ENCODE data around the gene ZNF217. TPM values are rescaled to one million over a fixed set of nuclear protein-coding genes. Genes with fewer than 3 reads are reported as not detected.
"Not testable (repeated sequence)": the region's sequence is repeated elsewhere in the genome, so short reads cannot be mapped to it uniquely, and the experiment has no call there.

Gene ZNF217
- total RNA-seq, 2 experiments from 2014 or later, result 83.5 to 87.4 TPM

- H3K9me3 ChIP-seq (ENCODE audit: control insufficient read depth in 1 of 2, insufficient read depth in 1 of 2, low read length in 2 of 2), result no peaks in the 10 kb centered on the region
- peaks cover 90% of the 10 kb centered on the region for H3K4me1 Mint-ChIP-seq (ENCODE audit: low read depth)
- peak overlapping the region; percentile 30 for H3K4me3 ChIP-seq (ENCODE audit: low read length)
- POLR2A ChIA-PET, result interaction anchor here (0.7 to 1.8 kb wide), 2 partner anchors 23 to 36 kb away, joined by 3 to 5 read pairs; no protein-coding TSS in a partner anchor
- H3K27ac Mint-ChIP-seq, result peak overlapping the region; percentile 100
- H3K4me3 Mint-ChIP-seq, result peak overlapping the region; percentile 79
- no peak for ATAC-seq (ENCODE audit: poor library complexity)
- H3K36me3 ChIP-seq (ENCODE audit: insufficient read depth, low read length), result peaks cover 13% of the 10 kb centered on the region
- H3K9me3 Mint-ChIP-seq, result no peaks in the 10 kb centered on the region
- CTCF ChIA-PET, result interaction anchor here (1.0 to 1.4 kb wide), 2 partner anchors 16 to 329 kb away, joined by 3 to 4 read pairs; no protein-coding TSS in a partner anchor
- H3K4me1 ChIP-seq (ENCODE audit: insufficient read depth, low read length), result peaks cover 30% of the 10 kb centered on the region
- H3K27me3 Mint-ChIP-seq, result no peaks in the 10 kb centered on the region
- peaks cover 30% of the 10 kb centered on the region for H3K36me3 Mint-ChIP-seq (ENCODE audit: low read depth)
- TF ChIP-seq CTCF (IDR thresholded peaks at IDR 0.05), result no peak
- H3K27ac ChIP-seq (ENCODE audit: low read depth in 1 of 2, low read length in 2 of 2), result peak overlapping the region; percentile 19 to 46
- intact Hi-C loops (cut with DNase I, micrococcal nuclease), result no loop called here
- peak in 2 of 14 experiments; percentile 5 to 17 for DNase-seq
- H3K27me3 ChIP-seq (ENCODE audit: control insufficient read depth in 1 of 2, insufficient read depth in 2 of 2, low read length in 2 of 2), result no peaks in the 10 kb centered on the region
Observed at GRCh38 chr20:53586640-53587039, 7.0 kb downstream of the ZNF217 start.

- Mint-ChIP-seq H3K36me3 (ENCODE audit: low read depth) (peaks cover 32% of the 10 kb centered on the region), H3K4me1 (ENCODE audit: low read depth) (peaks cover 89% of the 10 kb centered on the region), H3K27ac (peak overlapping the region; percentile 100), H3K4me3 (peak overlapping the region; percentile 79)
- H3K27me3 ChIP-seq (ENCODE audit: control insufficient read depth in 1 of 2, insufficient read depth in 2 of 2, low read length in 2 of 2); H3K9me3 Mint-ChIP-seq; intact Hi-C loops (cut with DNase I, micrococcal nuclease); H3K27me3 Mint-ChIP-seq; ATAC-seq (ENCODE audit: poor library complexity); H3K9me3 ChIP-seq (ENCODE audit: control insufficient read depth in 1 of 2, insufficient read depth in 1 of 2, low read length in 2 of 2): not testable (repeated sequence)
- POLR2A ChIA-PET, result interaction anchor here (0.7 to 1.8 kb wide), 3 partner anchors 24 to 57 kb away, joined by 3 to 5 read pairs (median 3); no protein-coding TSS in a partner anchor
- CTCF ChIA-PET, result interaction anchor here (1.0 to 1.4 kb wide), 3 partner anchors 16 to 330 kb away, joined by 3 to 4 read pairs (median 4); no protein-coding TSS in a partner anchor
- Histone ChIP-seq H3K36me3 (ENCODE audit: insufficient read depth, low read length) (peaks cover 21% of the 10 kb centered on the region), H3K27ac (ENCODE audit: low read depth in 1 of 2, low read length in 2 of 2) (peak overlapping the region in 1 of 2 donors; percentile 68), H3K4me3 (ENCODE audit: low read length) (peak overlapping the region; percentile 30), H3K4me1 (ENCODE audit: insufficient read depth, low read length) (peaks cover 37% of the 10 kb centered on the region)
- peak in 2 of 14 experiments; percentile 14 to 47 for DNase-seq
Observed at GRCh38 chr20:53585910-53586309, 7.7 kb downstream of the ZNF217 start.

- ATAC-seq (ENCODE audit: poor library complexity); H3K27me3 Mint-ChIP-seq; H3K9me3 Mint-ChIP-seq; H3K27me3 ChIP-seq (ENCODE audit: control insufficient read depth in 1 of 2, insufficient read depth in 2 of 2, low read length in 2 of 2); H3K9me3 ChIP-seq (ENCODE audit: control insufficient read depth in 1 of 2, insufficient read depth in 1 of 2, low read length in 2 of 2); intact Hi-C loops (cut with DNase I, micrococcal nuclease): not testable (repeated sequence)
- Histone ChIP-seq H3K4me1 (ENCODE audit: insufficient read depth, low read length) (peaks cover 42% of the 10 kb centered on the region), H3K27ac (ENCODE audit: low read depth in 1 of 2, low read length in 2 of 2) (peak overlapping the region; percentile 65 to 68), H3K4me3 (ENCODE audit: low read length) (peak overlapping the region; percentile 21), H3K36me3 (ENCODE audit: insufficient read depth, low read length) (peaks cover 27% of the 10 kb centered on the region)
- DNase-seq, result peak in 4 of 14 experiments; percentile 4 to 55 (median 44)
- ChIA-PET POLR2A (interaction anchor here (0.8 to 6.8 kb wide), 4 partner anchors 9 to 57 kb away, joined by 3 to 95 read pairs (median 4); partner anchors contain the start of gene ZNF217), CTCF (interaction anchor here (0.6 to 1.2 kb wide), 2 partner anchors 280 to 331 kb away, joined by 3 to 4 read pairs; no protein-coding TSS in a partner anchor)
- peaks cover 40% of the 10 kb centered on the region for H3K36me3 Mint-ChIP-seq (ENCODE audit: low read depth)
- peak overlapping the region; percentile 100 for H3K27ac Mint-ChIP-seq
- H3K4me1 Mint-ChIP-seq (ENCODE audit: low read depth), result peaks cover 90% of the 10 kb centered on the region
- H3K4me3 Mint-ChIP-seq, result peak overlapping the region; percentile 79
Observed at GRCh38 chr20:53585004-53585569, 8.6 kb downstream of the ZNF217 start.

- H3K27me3 ChIP-seq (ENCODE audit: control insufficient read depth in 1 of 2, insufficient read depth in 2 of 2, low read length in 2 of 2); ATAC-seq (ENCODE audit: poor library complexity); H3K27me3 Mint-ChIP-seq; DNase-seq; H3K9me3 Mint-ChIP-seq; H3K9me3 ChIP-seq (ENCODE audit: control insufficient read depth in 1 of 2, insufficient read depth in 1 of 2, low read length in 2 of 2): not testable (repeated sequence)
- peaks cover 44% of the 10 kb centered on the region for H3K36me3 Mint-ChIP-seq (ENCODE audit: low read depth)
- H3K27ac Mint-ChIP-seq, result peak overlapping the region; percentile 100
- Histone ChIP-seq H3K27ac (ENCODE audit: low read depth in 1 of 2, low read length in 2 of 2) (peak overlapping the region in 1 of 2 donors; percentile 65), H3K4me3 (ENCODE audit: low read length) (peak overlapping the region; percentile 14), H3K4me1 (ENCODE audit: insufficient read depth, low read length) (peaks cover 47% of the 10 kb centered on the region), H3K36me3 (ENCODE audit: insufficient read depth, low read length) (peaks cover 27% of the 10 kb centered on the region)
- POLR2A ChIA-PET, result interaction anchor here (1.6 to 6.8 kb wide), 2 partner anchors 9 to 58 kb away, joined by 3 to 95 read pairs; partner anchors contain the start of gene ZNF217
- H3K4me1 Mint-ChIP-seq (ENCODE audit: low read depth), result peaks cover 90% of the 10 kb centered on the region
- intact Hi-C loops (cut with DNase I, micrococcal nuclease), result loop anchor here in 1 of 2 experiments (5.0 kb wide), 1 partner anchor 38 kb away; no protein-coding TSS in a partner anchor
- CTCF ChIA-PET, result interaction anchor here (1.2 kb wide), 1 partner anchor 331 kb away, joined by 4 read pairs; no protein-coding TSS in a partner anchor
- H3K4me3 Mint-ChIP-seq, result peak overlapping the region; percentile 79
Observed at GRCh38 chr20:53584550-53584913, 9.1 kb downstream of the ZNF217 start.

- H3K9me3 Mint-ChIP-seq; H3K27me3 ChIP-seq (ENCODE audit: control insufficient read depth in 1 of 2, insufficient read depth in 2 of 2, low read length in 2 of 2); H3K9me3 ChIP-seq (ENCODE audit: control insufficient read depth in 1 of 2, insufficient read depth in 1 of 2, low read length in 2 of 2); DNase-seq; H3K27me3 Mint-ChIP-seq; ATAC-seq (ENCODE audit: poor library complexity): not testable (repeated sequence)
- intact Hi-C loops (cut with DNase I, micrococcal nuclease), result loop anchor here in 1 of 2 experiments (5.0 kb wide), 1 partner anchor 38 kb away; no protein-coding TSS in a partner anchor
- Mint-ChIP-seq H3K4me3 (peak overlapping the region; percentile 83), H3K27ac (peak overlapping the region; percentile 100), H3K4me1 (ENCODE audit: low read depth) (peaks cover 90% of the 10 kb centered on the region), H3K36me3 (ENCODE audit: low read depth) (peaks cover 48% of the 10 kb centered on the region)
- peak overlapping the region; percentile 68 to 73 for H3K27ac ChIP-seq (ENCODE audit: low read depth in 1 of 2, low read length in 2 of 2)
- peak overlapping the region; percentile 14 for H3K4me3 ChIP-seq (ENCODE audit: low read length)
- H3K4me1 ChIP-seq (ENCODE audit: insufficient read depth, low read length), result peaks cover 50% of the 10 kb centered on the region
- peaks cover 27% of the 10 kb centered on the region for H3K36me3 ChIP-seq (ENCODE audit: insufficient read depth, low read length)
- CTCF ChIA-PET, result interaction anchor here (0.8 kb wide), 1 partner anchor 29 kb away, joined by 3 read pairs; no protein-coding TSS in a partner anchor
- POLR2A ChIA-PET, result interaction anchor here (1.0 to 6.8 kb wide), 8 partner anchors 10 to 333 kb away, joined by 3 to 95 read pairs (median 10); partner anchors contain the start of gene ZNF217
Observed at GRCh38 chr20:53583660-53584549, 9.7 kb downstream of the ZNF217 start.
